HG02840 (cell line): Measurements from ENCODE around the gene GUCA2A.

Source experiments
- ATAC-seq: cut with Tn5 transposase; IDR thresholded peaks from one replicate; pipeline ENCODE4 v1.9.1; 2021; ENCODE audit warnings: mild to moderate bottlenecking, moderate library complexity, moderate number of reproducible peaks; ENCODE audit not compliant: unreplicated experiment, low FRiP score

GUCA2A gene

DNA sequence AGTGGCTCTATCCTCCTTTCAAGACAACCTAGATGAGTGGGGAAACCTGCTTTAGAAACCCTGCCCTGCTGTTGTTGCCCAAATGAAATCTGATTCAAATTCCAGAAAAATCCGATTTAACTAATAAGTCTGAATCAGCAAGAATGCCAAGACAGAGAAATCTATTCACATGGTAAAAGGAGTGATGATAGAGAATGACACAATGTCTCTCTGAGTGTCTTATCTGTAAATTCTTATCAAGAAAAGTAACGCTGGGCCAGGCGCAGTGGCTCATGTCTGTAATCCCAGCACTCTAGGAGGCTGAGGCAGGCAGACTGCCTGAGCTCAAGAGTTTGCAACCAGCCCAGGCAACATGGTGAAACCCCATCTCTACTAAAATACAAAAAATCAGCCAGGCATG, 13.7 kb upstream of the GUCA2A start:
- no peak for ATAC-seq

DNA sequence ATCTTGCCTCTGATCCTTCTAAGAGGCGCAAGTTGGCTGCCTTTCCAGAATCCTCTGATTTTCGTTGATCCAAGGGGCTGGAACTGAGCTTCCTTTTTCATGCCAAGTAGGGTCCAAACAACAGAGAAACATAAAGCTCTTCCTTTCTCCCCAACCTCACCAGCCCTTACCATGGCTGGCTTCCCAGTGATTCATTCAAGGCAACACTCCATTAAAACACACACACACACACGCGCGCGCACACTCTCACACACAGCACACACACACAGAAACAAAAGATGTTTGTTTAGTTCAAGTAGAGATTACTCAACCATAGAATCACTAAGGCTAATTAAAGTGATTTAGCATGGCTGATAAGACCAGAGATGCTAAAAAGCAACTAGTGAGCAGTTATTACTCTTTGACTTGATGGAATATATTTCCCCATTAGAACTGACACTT, 13.0 kb upstream of the GUCA2A start:
- ATAC-seq: no peak

DNA sequence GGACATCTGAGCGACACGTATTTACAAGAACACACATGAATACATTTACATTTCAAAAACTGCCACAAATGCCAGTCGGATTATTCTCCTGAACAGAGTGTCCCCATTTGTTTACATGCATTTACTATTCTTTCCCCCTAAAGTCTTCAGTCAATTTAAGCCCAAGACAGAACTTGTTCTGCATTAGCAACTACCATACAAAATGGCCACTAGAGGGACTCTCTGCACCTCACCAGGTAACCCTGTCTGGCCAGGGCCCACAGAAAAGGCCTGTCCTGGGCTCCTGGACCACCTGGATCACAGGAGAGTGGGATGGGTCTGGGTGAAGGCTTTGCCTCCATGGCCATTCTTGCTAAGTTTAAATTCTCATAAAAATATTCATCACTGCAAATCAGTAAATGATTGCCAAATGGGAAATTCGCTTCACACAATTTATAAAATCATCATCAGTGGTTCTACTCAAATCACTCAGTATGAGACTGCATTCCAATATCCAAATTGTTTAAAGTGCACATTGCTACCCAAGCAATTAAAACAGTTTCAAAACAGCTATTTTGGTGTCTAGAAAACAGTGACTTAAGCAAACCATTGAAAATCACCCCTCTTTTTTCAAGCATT, 12.5 kb upstream of the GUCA2A start:
- no peak for ATAC-seq

DNA sequence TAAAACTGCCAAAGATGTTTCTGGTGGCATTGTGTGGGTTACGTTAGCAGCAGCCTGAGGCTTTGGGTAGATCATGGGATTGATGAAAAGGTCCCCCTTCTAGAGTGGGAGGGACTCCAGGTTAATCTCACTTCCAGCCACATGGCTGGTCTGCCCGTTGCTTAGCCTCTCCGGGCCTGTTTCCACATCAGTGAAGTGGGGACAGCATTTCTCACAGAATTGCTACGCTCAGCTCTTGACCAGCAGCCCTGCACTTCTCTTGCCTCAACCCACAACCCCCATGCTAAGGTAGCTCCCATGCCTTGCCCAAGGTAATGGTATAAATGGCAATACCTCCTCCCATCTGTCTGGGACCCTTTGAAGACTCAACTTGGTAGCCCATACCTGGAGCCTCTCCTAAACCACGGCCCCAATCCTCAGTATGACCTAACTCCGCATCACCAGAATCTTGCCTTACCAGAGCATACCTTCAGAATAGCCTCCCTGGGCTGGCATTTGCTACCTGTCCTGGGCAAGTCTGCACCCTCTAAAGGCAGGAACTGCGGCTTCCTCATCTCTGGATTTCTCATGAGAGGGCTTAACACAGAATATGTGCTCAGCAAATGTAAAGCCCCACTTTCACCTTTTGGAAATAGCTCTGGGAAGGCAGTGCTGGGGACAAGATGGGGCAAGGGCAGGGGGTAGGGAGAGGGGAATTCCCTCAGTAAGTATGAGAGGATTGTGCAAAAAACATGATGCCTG, 10.9 kb upstream of the GUCA2A start:
- ATAC-seq: no peak

DNA sequence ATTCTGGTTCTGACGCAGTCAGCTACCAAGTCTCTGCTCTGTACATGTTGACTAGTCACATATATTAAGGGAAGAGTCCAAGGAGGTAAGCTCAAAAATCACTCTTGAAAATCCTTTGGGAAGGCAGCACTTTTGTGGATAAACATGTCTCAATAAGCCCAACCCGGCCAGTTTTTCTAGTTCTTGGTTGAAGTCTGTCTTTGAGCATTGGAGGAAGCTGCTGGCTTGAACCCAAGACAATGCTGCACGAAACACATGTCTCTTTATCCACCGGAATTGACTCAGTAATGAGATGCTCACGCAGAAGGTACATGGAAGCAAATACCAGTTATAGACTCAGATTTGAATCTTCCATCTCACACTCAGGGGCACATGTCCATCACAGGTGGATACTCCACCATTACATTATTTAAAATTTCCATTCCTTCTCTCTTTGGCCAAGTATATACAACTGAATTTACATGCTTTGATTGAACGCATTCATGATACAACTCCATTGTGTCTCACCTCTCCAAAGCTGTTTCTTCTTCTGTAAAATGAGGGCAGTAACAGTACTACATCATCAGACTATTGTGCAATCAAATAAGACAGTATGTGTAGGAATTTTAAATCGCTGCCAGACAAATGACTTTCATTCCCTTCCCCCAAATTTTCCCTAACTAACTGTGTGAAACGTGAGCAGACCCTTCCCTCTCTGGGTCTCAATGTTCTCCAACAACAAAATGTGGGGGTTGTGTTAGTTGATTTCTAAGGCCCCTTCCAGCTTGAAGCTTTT, 9.6 kb upstream of the GUCA2A start:
- no peak for ATAC-seq

- ATAC-seq: no peak
Observed at GRCh38 chr1:42173155-42173933, 8.8 kb upstream of the GUCA2A start.

DNA sequence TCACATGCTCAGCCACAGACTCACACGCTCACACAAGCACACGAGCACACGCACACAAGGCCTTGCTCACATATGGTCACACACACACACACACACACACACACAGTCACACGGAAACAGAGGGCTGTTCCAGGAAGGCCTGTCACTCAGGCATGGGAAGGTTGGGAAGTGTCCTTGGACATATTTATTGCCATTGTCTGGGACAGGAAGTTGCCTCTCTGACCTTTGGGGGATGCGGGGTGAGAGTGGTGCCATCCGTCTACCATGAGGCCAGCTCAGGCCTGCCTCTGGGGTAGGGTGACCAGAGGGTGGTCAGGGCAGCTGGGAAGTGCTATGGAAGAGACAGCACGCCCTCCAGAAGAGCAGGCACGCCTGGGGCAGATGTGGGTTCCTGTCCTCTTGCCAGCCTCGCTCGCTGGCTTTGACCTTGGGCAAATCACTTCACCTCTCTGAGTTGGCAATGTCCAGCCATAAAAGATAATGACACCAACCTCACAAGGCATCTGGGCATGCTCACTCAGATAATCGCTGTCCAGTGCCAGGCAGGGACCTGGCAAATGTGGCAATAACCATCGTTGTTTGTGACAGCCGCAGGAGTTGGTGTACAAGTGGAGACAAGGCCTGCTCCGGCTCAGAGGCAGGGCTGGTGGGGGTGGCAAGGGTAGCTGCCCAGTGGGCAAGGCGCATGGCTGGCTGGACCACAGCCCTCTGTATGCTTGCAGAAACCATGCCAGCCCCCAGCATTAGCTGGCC, 8.0 kb upstream of the GUCA2A start:
- ATAC-seq: no peak

DNA sequence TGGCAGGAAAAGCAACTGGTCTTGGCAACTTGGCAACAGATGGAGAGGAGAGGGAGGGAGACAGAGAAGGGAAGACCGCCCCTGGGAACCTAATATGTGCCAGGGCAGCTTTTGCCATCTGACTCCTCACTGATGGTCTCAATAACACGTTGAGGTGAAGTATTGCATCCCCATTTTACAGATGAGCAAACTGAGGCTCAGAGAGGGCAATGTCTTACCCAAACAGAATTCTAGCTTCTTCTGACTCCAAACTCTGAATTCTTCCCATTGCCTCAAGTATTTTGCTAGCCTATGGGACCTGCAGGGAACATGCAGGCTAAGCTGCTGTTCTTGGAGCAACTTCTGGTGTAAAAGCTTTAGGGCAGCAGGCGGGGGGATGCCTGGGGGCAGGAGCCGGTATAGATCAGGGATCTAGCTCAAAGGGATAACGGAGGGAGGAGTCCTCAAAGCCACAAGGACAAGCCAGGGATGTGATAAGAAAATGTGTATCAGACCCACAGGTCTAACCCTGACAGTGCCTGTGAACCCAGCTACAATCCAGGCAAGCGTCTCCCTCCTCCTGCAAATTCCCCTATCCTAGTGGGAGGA, 7.2 kb upstream of the GUCA2A start:
- no peak for ATAC-seq

DNA sequence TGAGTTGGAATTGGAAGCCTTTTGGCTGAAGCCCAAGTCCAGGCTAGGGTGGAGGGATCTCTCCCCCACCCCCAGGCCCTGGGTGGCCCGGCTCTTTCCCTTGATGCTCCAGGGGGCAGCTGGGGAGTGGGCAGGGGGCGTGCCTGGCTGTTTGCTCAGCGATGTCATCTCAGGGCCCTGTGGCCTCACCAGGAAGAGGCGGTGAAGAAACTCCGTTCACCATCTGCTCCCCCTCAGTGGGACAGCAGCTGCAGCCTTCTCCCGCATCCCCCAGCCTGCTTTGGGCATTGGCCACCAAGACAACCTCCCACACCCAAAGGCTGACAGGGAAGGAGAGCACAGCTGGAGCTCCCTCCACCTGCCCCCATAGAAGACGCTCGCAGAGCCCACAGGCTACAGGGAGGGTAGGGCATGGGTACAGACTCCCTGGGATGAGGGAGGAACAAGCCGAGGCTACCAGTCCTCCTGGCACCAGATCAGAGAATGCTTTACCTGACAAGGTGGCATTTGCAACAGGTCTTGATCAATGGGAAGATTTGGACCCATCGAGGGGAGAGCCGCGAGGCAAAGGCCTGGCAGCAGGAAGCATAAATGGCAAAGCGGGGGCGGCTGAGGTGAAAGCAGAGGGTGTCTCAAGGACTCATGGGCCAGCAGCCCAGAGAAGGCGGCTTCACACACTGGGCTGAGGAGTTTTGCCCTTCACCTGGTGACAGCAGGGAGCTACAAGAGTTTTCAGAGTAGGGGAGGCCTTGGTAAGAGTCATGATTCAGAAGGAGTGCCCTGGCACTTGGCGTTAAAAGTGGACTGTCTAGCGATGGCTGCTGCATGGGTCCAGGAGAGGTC, 6.5 kb upstream of the GUCA2A start:
- no peak for ATAC-seq

DNA sequence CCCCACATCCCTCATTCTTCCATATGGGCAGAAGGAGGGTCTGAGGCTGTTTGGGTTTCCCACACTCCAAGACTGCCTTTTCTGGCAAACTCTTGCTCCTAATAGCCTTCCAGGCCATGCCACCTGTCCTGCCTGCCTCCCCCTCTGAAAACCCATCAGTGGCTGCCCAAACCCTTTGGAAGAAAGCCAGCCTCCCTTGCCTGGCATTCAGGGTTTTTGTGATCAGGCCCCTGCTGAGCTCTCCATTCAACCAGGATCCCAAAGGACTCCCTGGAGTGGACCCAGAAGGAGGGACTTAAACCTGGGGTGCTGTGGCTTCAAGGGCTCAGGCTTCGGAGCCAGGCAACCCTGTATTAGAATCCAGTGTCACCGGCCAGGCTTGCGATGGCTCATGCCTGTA, 4.2 kb upstream of the GUCA2A start:
- ATAC-seq: no peak

DNA sequence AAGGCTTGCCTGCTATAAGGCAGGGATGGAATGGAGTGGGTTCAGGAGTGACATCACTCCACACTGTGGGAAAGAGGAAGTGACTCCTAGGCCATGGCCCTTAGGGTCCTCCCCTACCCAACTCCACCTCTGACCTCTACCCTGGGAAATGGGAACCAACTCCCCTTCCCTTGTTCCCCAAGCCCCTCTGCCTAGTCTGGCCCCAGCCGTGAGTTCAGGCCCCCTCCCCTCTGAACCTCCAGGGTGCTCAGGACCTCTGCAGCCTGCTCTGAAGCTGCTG, 3.8 kb upstream of the GUCA2A start:
- no peak for ATAC-seq

DNA sequence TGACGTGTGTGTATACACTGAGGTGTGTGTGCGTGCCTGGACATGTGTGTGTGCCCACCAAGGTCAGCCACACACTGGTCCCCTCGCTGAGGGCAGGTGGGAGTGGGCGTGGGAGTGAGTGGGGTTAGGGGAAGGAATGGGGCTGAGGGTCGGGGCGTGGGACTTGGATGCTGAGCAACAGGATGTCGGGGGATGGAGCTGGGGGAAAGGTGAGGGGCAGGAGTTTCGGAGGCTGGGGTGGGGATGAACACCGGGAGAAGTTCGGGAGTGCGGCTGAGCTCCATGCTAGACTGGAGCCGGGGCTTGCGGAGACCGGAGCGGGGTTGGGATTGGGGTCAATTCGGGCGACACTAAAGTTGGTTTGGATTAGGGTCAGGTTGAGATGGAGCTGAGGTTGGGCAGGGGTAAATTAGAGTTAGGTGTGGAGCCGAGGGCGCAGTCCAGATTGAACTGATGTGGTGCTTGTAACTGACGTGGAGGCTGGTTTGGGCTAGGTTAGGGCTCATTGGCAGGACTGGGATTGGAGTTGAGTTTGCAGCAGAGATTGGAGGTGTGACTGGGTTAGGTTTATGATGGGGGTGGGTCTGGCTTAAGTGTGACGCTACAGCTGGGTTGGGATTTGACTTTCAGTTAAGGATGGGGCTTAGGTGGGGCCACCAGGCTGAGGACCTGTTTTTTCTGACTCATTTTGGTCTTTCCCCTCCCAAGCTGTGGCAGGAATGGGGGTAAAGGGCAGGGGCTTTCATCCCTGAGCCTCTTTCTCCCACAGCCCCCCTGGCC, 3.3 kb upstream of the GUCA2A start:
- no peak for ATAC-seq

DNA sequence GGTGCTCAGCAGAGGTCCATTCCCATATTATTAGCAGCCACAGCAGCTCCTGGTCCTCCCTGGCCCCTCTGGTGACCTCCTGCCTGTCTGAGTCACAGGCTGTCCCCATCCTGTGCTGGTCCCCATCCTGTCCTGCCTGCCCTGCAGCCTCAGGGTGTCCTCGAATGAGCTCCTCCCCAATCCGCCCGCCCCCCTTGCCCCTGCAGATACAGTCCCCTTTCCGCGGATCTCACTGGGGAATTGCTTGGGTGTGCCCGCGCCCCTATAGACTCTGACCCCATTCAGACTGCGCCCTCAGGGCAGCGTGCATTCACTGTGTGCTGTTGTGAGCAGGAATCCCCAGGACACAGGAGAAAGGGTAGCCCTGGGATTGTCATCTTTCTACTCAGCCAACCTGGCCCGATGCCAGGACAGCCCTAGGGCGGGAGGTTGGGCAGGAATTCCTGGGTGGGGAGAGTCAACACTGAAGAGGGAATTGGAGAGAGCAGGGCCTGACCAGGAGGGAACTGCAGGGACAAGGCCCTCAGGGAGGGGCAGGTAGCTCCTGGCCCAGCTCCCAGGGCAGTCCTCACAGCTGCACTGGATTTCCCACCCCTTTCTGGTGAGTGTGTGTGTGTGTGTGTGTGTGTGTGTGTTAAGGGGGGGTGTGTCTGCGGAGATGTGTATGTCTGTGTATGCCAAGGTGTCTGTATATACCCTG, 1.1 kb upstream of the GUCA2A start:
- ATAC-seq: no peak

DNA sequence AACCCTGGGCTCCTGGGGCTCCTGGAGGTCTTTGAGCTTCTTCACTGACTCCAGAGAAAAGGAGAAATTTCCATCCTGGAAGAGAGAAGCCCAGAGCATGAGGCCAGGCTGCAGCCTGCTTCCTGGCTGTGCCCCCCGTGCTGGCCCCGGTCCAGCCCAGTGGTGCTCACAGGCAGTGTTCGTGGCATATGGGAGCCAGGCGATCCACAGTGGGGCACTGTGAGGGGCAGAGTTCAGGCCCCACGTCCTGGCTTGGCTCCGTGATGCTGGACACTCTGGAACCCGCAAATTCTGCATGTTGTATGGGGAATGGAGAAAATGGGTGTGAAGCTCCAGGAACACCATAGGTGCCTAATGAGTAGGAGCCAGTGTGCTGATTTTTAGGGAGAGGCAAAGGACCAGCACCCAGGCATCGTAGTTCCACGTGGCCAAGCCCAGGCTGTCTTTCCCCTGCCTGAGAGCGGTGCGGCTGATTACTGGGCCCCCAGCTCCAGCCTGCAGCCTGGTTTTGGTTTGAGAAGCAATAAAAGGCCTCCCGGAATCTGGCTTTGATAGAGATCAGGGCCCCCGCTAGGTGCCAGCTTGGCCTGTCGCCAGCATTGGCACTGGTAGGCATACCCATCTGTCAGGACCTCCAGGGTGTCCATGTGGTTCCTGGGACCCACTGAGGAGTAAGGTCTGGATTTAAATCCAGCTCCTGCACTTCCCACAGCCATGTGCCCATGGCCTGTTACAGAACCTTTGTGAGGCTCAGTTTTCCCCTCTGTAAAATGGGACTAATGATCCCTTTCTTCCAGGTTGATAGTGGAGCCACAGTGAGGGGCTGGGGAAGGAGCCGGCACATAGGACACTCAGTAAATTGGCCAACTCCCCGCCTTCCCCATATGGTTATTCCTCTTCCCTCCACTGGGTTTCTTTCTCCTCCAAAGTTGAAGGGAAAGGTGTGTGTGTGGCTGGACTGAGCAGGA, 725 bp downstream of the GUCA2A start:
- no peak for ATAC-seq

- no peak for ATAC-seq
Observed at GRCh38 chr1:42163114-42163513, 1.4 kb downstream of the GUCA2A start.

DNA sequence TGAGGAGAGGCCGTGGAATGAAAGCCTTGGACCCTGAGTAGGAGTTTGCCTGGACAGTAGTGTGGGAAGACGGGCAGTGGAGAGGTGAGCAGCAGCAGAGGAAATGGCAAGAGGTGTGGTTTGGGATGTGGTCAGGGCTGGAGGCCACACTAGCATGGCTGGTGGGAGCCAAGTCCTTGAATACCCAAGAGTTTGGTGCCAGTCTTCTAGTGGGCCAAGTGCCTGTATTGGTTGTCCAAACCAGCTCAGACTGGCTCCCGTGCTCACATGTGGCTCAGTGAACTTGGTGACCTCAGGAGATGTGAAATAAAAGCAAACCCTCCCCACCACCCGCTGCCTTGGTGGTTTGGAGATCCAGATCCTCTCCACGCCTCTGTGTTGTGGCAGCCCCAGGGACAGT, 2.4 kb downstream of the GUCA2A start:
- ATAC-seq: no peak

DNA sequence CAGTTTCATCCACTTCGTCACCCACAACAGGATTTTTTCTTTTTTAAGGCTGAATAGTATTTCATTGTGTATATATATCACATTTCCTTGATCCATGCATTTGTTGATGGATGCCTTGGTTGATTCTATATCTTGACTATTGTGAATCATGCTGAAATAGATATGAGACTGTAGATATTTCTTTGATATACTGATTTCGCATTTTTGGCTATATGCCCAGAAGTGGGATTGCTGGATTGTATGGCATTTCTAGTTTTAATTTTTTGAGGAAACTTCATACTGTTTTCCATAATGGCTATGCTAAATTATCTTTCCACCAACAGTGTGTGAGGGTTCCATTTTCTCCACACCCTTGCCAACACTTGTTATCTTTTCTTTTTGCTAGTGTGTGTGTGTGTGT, 6.4 kb downstream of the GUCA2A start:
- no peak for ATAC-seq
